ENCODE measurements around the gene RBP2.

RBP2 gene

GRCh38 chr3:139465636-139466035, 10.7 kb downstream of the RBP2 start:
- Histone ChIP-seq H2AK5ac (ENCODE audit: low read length) (no peak overlapping the region), H3K4me1 (ENCODE audit: control insufficient read depth in 1 of 2, insufficient read depth in 2 of 2, low read length in 2 of 2) (no peaks in the 10 kb centered on the region), H2BK5ac (ENCODE audit: low read depth, low read length, poor library complexity) (no peak overlapping the region), H4K91ac (ENCODE audit: low read depth, low read length) (no peak overlapping the region), H3K27me3 (ENCODE audit: insufficient read depth, low read length) (peaks cover 7% of the 10 kb centered on the region), H2AFZ (ENCODE audit: insufficient read depth, low read length, poor library complexity) (no peak overlapping the region), H3K79me2 (ENCODE audit: control insufficient read depth, insufficient read depth, low read length, poor library complexity) (no peaks in the 10 kb centered on the region), H3K9ac (ENCODE audit: low read length) (no peak overlapping the region), H3K14ac (ENCODE audit: low read length) (no peak overlapping the region), H3K4ac (ENCODE audit: low read depth, low read length) (no peak overlapping the region), H4K8ac (ENCODE audit: low read depth, low read length) (no peak overlapping the region), H2BK12ac (ENCODE audit: low read length) (no peak overlapping the region), H3K9me3 (ENCODE audit: insufficient read depth, low read depth, low read length) (peaks cover 1% of the 10 kb centered on the region), H3K27ac (ENCODE audit: low read depth, low read length) (no peak overlapping the region), H3K23ac (ENCODE audit: low read length) (no peak overlapping the region), H3K4me3 (ENCODE audit: low read depth, low read length) (no peak overlapping the region), H3K36me3 (ENCODE audit: control insufficient read depth in 1 of 2, insufficient read depth in 2 of 2, low read length in 2 of 2) (no peaks in the 10 kb centered on the region), H4K12ac (ENCODE audit: low read depth, low read length) (no peak overlapping the region), H3K4me2 (ENCODE audit: low read length) (no peak overlapping the region), H2BK120ac (ENCODE audit: insufficient read depth, low read length, poor library complexity) (no peak overlapping the region), H3K79me1 (ENCODE audit: low read length) (no peaks in the 10 kb centered on the region), H3K18ac (ENCODE audit: low read length) (no peak overlapping the region)
- no peak for DNase-seq
- no CpG with 5 or more reads among the region's 7 CpGs for WGBS (ENCODE audit: extremely low coverage, insufficient coverage, insufficient read length)

DNA sequence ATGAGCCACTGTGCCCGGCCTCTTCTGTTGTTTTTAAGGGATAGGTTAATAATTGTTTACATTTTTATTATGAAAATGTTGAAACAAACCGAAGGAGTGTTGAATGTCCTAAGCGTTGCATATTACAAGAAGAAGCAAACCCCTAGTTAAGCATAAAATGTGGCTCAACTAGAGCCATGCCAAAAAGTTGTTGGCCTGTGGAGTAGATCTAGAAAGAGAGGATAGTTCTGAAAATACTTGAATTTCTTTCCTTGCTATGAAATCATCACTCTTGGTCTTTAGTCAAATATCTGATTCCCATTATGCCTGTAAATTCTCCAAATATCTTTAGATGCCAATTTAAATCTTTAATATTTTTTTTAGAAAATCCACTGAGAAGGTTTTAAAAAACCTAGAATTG, 12.8 kb downstream of the RBP2 start:
- peaks cover 5% of the 10 kb centered on the region for H3K27me3 ChIP-seq (ENCODE audit: insufficient read depth, low read length)
- H3K9me3 ChIP-seq (ENCODE audit: insufficient read depth, low read depth, low read length) = peaks cover 1% of the 10 kb centered on the region
- no peak overlapping the region for H3K14ac ChIP-seq (ENCODE audit: low read length)
- WGBS (ENCODE audit: extremely low coverage, insufficient coverage, insufficient read length) = no CpG with 5 or more reads among the region's 3 CpGs
- H3K23ac ChIP-seq (ENCODE audit: low read length) = no peak overlapping the region
- no peak overlapping the region for H3K4me2 ChIP-seq (ENCODE audit: low read length)
- H3K36me3 ChIP-seq (ENCODE audit: control insufficient read depth in 1 of 2, insufficient read depth in 2 of 2, low read length in 2 of 2) = no peaks in the 10 kb centered on the region
- H3K4me3 ChIP-seq (ENCODE audit: low read depth, low read length) = no peak overlapping the region
- no peak overlapping the region for H4K91ac ChIP-seq (ENCODE audit: low read depth, low read length)
- H3K9ac ChIP-seq (ENCODE audit: low read length) = no peak overlapping the region
- H2BK120ac ChIP-seq (ENCODE audit: insufficient read depth, low read length, poor library complexity) = no peak overlapping the region
- H2AK5ac ChIP-seq (ENCODE audit: low read length) = no peak overlapping the region
- no peak overlapping the region for H3K27ac ChIP-seq (ENCODE audit: low read depth, low read length)
- H3K4ac ChIP-seq (ENCODE audit: low read depth, low read length) = no peak overlapping the region
- H3K4me1 ChIP-seq (ENCODE audit: control insufficient read depth in 1 of 2, insufficient read depth in 2 of 2, low read length in 2 of 2) = no peaks in the 10 kb centered on the region
- no peak for DNase-seq
- H2BK12ac ChIP-seq (ENCODE audit: low read length) = no peak overlapping the region
- no peak overlapping the region for H2AFZ ChIP-seq (ENCODE audit: insufficient read depth, low read length, poor library complexity)
- H4K8ac ChIP-seq (ENCODE audit: low read depth, low read length) = no peak overlapping the region
- H3K79me1 ChIP-seq (ENCODE audit: low read length) = no peaks in the 10 kb centered on the region
- H3K18ac ChIP-seq (ENCODE audit: low read length) = no peak overlapping the region
- no peak overlapping the region for H2BK5ac ChIP-seq (ENCODE audit: low read depth, low read length, poor library complexity)
- no peak overlapping the region for H4K12ac ChIP-seq (ENCODE audit: low read depth, low read length)
- no peaks in the 10 kb centered on the region for H3K79me2 ChIP-seq (ENCODE audit: control insufficient read depth, insufficient read depth, low read length, poor library complexity)

GRCh38 chr3:139460529-139460928, 15.8 kb downstream of the RBP2 start:
- Histone ChIP-seq H3K9ac (ENCODE audit: low read length) (no peak overlapping the region), H4K91ac (ENCODE audit: low read depth, low read length) (no peak overlapping the region), H2BK5ac (ENCODE audit: low read depth, low read length, poor library complexity) (no peak overlapping the region), H3K9me3 (ENCODE audit: insufficient read depth, low read depth, low read length) (no peaks in the 10 kb centered on the region), H3K18ac (ENCODE audit: low read length) (no peak overlapping the region), H3K36me3 (ENCODE audit: control insufficient read depth in 1 of 2, insufficient read depth in 2 of 2, low read length in 2 of 2) (no peaks in the 10 kb centered on the region), H3K27me3 (ENCODE audit: insufficient read depth, low read length) (no peaks in the 10 kb centered on the region), H4K8ac (ENCODE audit: low read depth, low read length) (no peak overlapping the region), H2BK120ac (ENCODE audit: insufficient read depth, low read length, poor library complexity) (no peak overlapping the region), H2AK5ac (ENCODE audit: low read length) (no peak overlapping the region), H3K4ac (ENCODE audit: low read depth, low read length) (no peak overlapping the region), H3K79me1 (ENCODE audit: low read length) (no peaks in the 10 kb centered on the region), H3K23ac (ENCODE audit: low read length) (no peak overlapping the region), H3K14ac (ENCODE audit: low read length) (no peak overlapping the region), H3K4me3 (ENCODE audit: low read depth, low read length) (no peak overlapping the region), H3K4me1 (ENCODE audit: control insufficient read depth in 1 of 2, insufficient read depth in 2 of 2, low read length in 2 of 2) (no peaks in the 10 kb centered on the region), H4K12ac (ENCODE audit: low read depth, low read length) (no peak overlapping the region), H3K4me2 (ENCODE audit: low read length) (no peak overlapping the region), H3K27ac (ENCODE audit: low read depth, low read length) (no peak overlapping the region), H2AFZ (ENCODE audit: insufficient read depth, low read length, poor library complexity) (no peak overlapping the region), H2BK12ac (ENCODE audit: low read length) (no peak overlapping the region), H3K79me2 (ENCODE audit: control insufficient read depth, insufficient read depth, low read length, poor library complexity) (no peaks in the 10 kb centered on the region)
- no CpG with 5 or more reads among the region's 2 CpGs for WGBS (ENCODE audit: extremely low coverage, insufficient coverage, insufficient read length)
- no peak for DNase-seq

GRCh38 chr3:139460076-139460475, 16.2 kb downstream of the RBP2 start:
- Histone ChIP-seq H3K79me1 (ENCODE audit: low read length) (no peaks in the 10 kb centered on the region), H3K4me1 (ENCODE audit: control insufficient read depth in 1 of 2, insufficient read depth in 2 of 2, low read length in 2 of 2) (no peaks in the 10 kb centered on the region), H3K27me3 (ENCODE audit: insufficient read depth, low read length) (no peaks in the 10 kb centered on the region), H4K91ac (ENCODE audit: low read depth, low read length) (no peak overlapping the region), H3K4ac (ENCODE audit: low read depth, low read length) (no peak overlapping the region), H3K14ac (ENCODE audit: low read length) (no peak overlapping the region), H3K27ac (ENCODE audit: low read depth, low read length) (no peak overlapping the region), H3K4me3 (ENCODE audit: low read depth, low read length) (no peak overlapping the region), H2AK5ac (ENCODE audit: low read length) (no peak overlapping the region), H3K9me3 (ENCODE audit: insufficient read depth, low read depth, low read length) (no peaks in the 10 kb centered on the region), H4K12ac (ENCODE audit: low read depth, low read length) (no peak overlapping the region), H3K18ac (ENCODE audit: low read length) (no peak overlapping the region), H3K36me3 (ENCODE audit: control insufficient read depth in 1 of 2, insufficient read depth in 2 of 2, low read length in 2 of 2) (no peaks in the 10 kb centered on the region), H3K4me2 (ENCODE audit: low read length) (no peak overlapping the region), H3K23ac (ENCODE audit: low read length) (no peak overlapping the region), H3K79me2 (ENCODE audit: control insufficient read depth, insufficient read depth, low read length, poor library complexity) (no peaks in the 10 kb centered on the region), H2AFZ (ENCODE audit: insufficient read depth, low read length, poor library complexity) (no peak overlapping the region), H2BK12ac (ENCODE audit: low read length) (no peak overlapping the region), H3K9ac (ENCODE audit: low read length) (no peak overlapping the region), H2BK5ac (ENCODE audit: low read depth, low read length, poor library complexity) (no peak overlapping the region), H4K8ac (ENCODE audit: low read depth, low read length) (no peak overlapping the region), H2BK120ac (ENCODE audit: insufficient read depth, low read length, poor library complexity) (no peak overlapping the region)
- DNase-seq = no peak

Data from trophoblast cell (in vitro differentiated cells and primary cell).